Measurements from ENCODE around the gene NFIL3. TPM values are rescaled to one million over a fixed set of nuclear protein-coding genes. Genes with fewer than 3 reads are reported as not detected.

NFIL3 gene
- polyA plus RNA-seq, 1 of the 3 experiments (the other 2 are of a cell fraction), result 9.3 TPM

DNA sequence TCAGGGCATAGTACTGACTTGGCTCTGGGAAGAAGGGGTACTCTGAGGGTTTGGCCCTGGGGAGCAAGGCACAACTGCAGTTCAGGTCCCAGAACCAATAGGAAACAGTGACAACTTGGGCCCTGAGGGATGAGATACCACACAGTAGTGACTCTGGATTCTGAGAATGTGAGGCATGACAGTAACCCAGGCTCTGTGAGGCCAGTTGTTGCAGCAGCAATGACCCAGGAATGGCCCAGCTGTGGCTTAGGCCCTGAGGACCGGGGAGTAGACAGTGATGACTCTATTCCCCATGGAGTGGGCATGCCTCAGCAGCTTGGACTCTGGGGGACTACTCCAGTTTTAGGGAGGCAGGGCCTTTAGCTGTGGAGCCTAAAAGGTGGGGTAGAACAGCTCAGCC, 21.5 kb upstream of the NFIL3 start:
- Histone ChIP-seq H3K9me2 (no peaks in the 10 kb centered on the region), H3K4me1 (ENCODE audit: control insufficient read depth in 1 of 2, insufficient read depth in 2 of 2, low read depth in 1 of 2, low read length in 1 of 2) (no peaks in the 10 kb centered on the region), H3F3A (replicated peaks; ENCODE audit: insufficient read depth) (no peaks in the 10 kb centered on the region), H3K36me3 (replicated peaks in 1 of 2; ENCODE audit: control insufficient read depth in 1 of 2, insufficient read depth in 2 of 2, low read length in 1 of 2) (no peaks in the 10 kb centered on the region), H2AFZ (ENCODE audit: low read depth) (no peak overlapping the region), H3K79me2 (ENCODE audit: insufficient read depth) (no peaks in the 10 kb centered on the region), H3K9ac (no peak overlapping the region), H4K20me1 (ENCODE audit: insufficient read depth) (no peaks in the 10 kb centered on the region), H3K4me2 (no peak overlapping the region), H3K27me3 (ENCODE audit: insufficient read depth) (no peaks in the 10 kb centered on the region), H3K27ac (ENCODE audit: low read depth in 2 of 2, low read length in 1 of 2) (no peak overlapping the region), H3K9me3 (no peaks in the 10 kb centered on the region), H3K4me3 (ENCODE audit: low read depth in 2 of 2, low read length in 1 of 2) (no peak overlapping the region)
- TF ChIP-seq TCF12 (IDR thresholded peaks at IDR 0.05) (no peak), MEF2A (IDR thresholded peaks at IDR 0.05; ENCODE audit: borderline replicate concordance, low read depth) (no peak), GABPA (IDR thresholded peaks at IDR 0.05; ENCODE audit: low read depth) (no peak), FOXJ3 (CRISPR knock-in tag; IDR thresholded peaks at IDR 0.05) (no peak), RFX5 (IDR thresholded peaks at IDR 0.05; ENCODE audit: low read length) (no peak), SMC3 (IDR thresholded peaks at IDR 0.05; ENCODE audit: low read depth, low read length) (no peak), ELF1 (IDR thresholded peaks at IDR 0.05) (no peak)
- ChIA-PET POLR2A (interaction anchor here (0.9 kb wide), 1 partner anchor 21 kb away, joined by 3 read pairs; the partner anchor contains the start of gene NFIL3), CTCF (interaction anchor here (0.8 to 1.1 kb wide), 3 partner anchors 14 to 530 kb away, joined by 3 read pairs; no protein-coding TSS in a partner anchor)
- DNase-seq, result no peak
- WGBS (ENCODE audit: low lambda C conversion rate), result 0% methylated on average over 1 of the region's 1 CpG

DNA sequence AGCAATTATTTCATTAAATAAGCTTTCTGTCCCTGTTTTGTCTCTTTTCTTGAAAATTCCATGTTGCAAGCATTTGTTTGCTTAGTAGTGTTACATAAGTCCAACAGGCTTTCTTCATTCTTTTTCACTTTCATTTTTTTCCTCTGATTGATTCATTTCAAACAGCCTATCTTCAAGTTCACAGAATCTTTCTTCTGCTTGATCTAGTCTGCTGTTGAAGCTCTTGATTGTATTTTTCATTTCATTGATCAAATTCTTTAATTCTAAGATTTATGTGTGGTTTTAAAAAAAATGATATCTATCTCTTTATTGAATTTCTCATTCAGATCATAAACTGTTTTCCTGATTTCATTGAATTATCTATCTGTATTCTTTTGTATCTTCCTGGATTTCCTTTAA, 20.4 kb upstream of the NFIL3 start:
- Histone ChIP-seq H3K9me2 (no peaks in the 10 kb centered on the region), H3K4me1 (ENCODE audit: control insufficient read depth in 1 of 2, insufficient read depth in 2 of 2, low read depth in 1 of 2, low read length in 1 of 2) (no peaks in the 10 kb centered on the region), H3K27me3 (ENCODE audit: insufficient read depth) (no peaks in the 10 kb centered on the region), H3K4me2 (no peak overlapping the region), H3K27ac (ENCODE audit: low read depth in 2 of 2, low read length in 1 of 2) (no peak overlapping the region), H2AFZ (ENCODE audit: low read depth) (no peak overlapping the region), H3F3A (replicated peaks; ENCODE audit: insufficient read depth) (no peaks in the 10 kb centered on the region), H4K20me1 (ENCODE audit: insufficient read depth) (no peaks in the 10 kb centered on the region), H3K9ac (no peak overlapping the region), H3K4me3 (ENCODE audit: low read depth in 2 of 2, low read length in 1 of 2) (no peak overlapping the region), H3K9me3 (no peaks in the 10 kb centered on the region), H3K79me2 (ENCODE audit: insufficient read depth) (no peaks in the 10 kb centered on the region), H3K36me3 (replicated peaks in 1 of 2; ENCODE audit: control insufficient read depth in 1 of 2, insufficient read depth in 2 of 2, low read length in 1 of 2) (no peaks in the 10 kb centered on the region)
- no peak for DNase-seq
- CTCF ChIA-PET, result interaction anchor here (2.3 kb wide), 1 partner anchor 18 kb away, joined by 9 read pairs; no protein-coding TSS in a partner anchor
- POLR2A ChIA-PET, result no interaction called here
- TF ChIP-seq CHD2 (IDR thresholded peaks at IDR 0.05; ENCODE audit: low read length, partially characterized antibody), result no peak
- TF ChIP-seq ELF1 (IDR thresholded peaks at IDR 0.05), result no peak
- no peak for TF ChIP-seq RAD21 (IDR thresholded peaks at IDR 0.05; ENCODE audit: low read length)

DNA sequence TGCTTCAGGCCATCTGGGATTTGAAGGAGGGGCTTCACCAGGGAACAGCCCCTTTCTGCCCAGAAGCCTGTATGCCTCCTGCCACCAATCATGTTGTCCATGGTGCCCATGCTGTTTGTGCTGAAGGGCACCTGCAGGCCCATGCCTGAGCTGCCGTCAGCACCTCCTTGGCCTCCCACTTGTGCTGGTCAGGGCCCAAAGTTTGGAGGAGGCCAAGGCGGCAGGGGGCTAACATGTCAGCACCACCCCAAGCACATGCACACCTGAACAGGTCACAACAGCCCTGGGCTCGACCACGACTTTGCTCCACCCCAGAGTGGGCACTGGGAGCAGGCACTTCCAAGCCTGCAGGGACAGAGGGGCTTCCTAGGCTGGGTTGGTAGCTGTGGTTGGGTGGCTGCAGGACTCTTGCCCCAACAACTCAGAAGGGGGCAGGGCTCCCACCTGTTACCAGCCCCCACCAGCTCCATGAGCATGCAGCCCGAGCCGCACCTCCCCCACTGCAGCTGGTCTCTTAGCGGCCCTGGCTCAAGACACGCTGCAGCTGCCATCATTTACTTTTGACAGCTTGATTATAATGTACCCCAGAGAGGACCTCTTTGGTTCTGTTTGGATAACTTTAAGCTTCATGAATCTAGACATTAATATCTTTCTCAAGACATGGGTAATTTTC, 19.8 kb upstream of the NFIL3 start:
- Histone ChIP-seq H3K4me3 (ENCODE audit: low read depth in 2 of 2, low read length in 1 of 2) (no peak overlapping the region), H3K9me3 (no peaks in the 10 kb centered on the region), H2AFZ (ENCODE audit: low read depth) (no peak overlapping the region), H3K27me3 (ENCODE audit: insufficient read depth) (no peaks in the 10 kb centered on the region), H3K9me2 (no peaks in the 10 kb centered on the region), H3K27ac (ENCODE audit: low read depth in 2 of 2, low read length in 1 of 2) (no peak overlapping the region), H3K79me2 (ENCODE audit: insufficient read depth) (no peaks in the 10 kb centered on the region), H3K4me2 (no peak overlapping the region), H3K9ac (no peak overlapping the region), H3K36me3 (replicated peaks in 1 of 2; ENCODE audit: control insufficient read depth in 1 of 2, insufficient read depth in 2 of 2, low read length in 1 of 2) (no peaks in the 10 kb centered on the region), H3K4me1 (ENCODE audit: control insufficient read depth in 1 of 2, insufficient read depth in 2 of 2, low read depth in 1 of 2, low read length in 1 of 2) (no peaks in the 10 kb centered on the region), H3F3A (replicated peaks; ENCODE audit: insufficient read depth) (no peaks in the 10 kb centered on the region), H4K20me1 (ENCODE audit: insufficient read depth) (no peaks in the 10 kb centered on the region)
- no peak for DNase-seq
- ChIA-PET CTCF (interaction anchor here (0.8 to 2.3 kb wide), 2 partner anchors 10 to 17 kb away, joined by 3 to 9 read pairs; no protein-coding TSS in a partner anchor), POLR2A (no interaction called here)
- WGBS (ENCODE audit: low lambda C conversion rate), result 0% methylated on average over 4 of the region's 8 CpGs
- no peak for TF ChIP-seq MEF2A (IDR thresholded peaks at IDR 0.05; ENCODE audit: borderline replicate concordance, low read depth)
- TF ChIP-seq POLR2AphosphoS5 (IDR thresholded peaks at IDR 0.05; ENCODE audit: low read depth, low read length), result no peak
- TF ChIP-seq TAF1 (IDR thresholded peaks at IDR 0.05; ENCODE audit: borderline replicate concordance, low read depth, low read length), result no peak
- no peak for TF ChIP-seq EP300 (IDR thresholded peaks at IDR 0.05; ENCODE audit: borderline replicate concordance in 1 of 2, low read depth in 1 of 2, low read length in 1 of 2)
- TF ChIP-seq, protein P1, sequence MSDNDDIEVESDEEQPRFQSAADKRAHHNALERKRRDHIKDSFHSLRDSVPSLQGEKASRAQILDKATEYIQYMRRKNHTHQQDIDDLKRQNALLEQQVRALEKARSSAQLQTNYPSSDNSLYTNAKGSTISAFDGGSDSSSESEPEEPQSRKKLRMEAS (IDR thresholded peaks at IDR 0.05; ENCODE audit: low read depth), result no peak
- TF ChIP-seq ELF1 (IDR thresholded peaks at IDR 0.05), result no peak
- no peak for TF ChIP-seq JUND (IDR thresholded peaks at IDR 0.05)
- TF ChIP-seq NFIC (IDR thresholded peaks at IDR 0.05; ENCODE audit: borderline replicate concordance), result no peak
- TF ChIP-seq, protein P2, sequence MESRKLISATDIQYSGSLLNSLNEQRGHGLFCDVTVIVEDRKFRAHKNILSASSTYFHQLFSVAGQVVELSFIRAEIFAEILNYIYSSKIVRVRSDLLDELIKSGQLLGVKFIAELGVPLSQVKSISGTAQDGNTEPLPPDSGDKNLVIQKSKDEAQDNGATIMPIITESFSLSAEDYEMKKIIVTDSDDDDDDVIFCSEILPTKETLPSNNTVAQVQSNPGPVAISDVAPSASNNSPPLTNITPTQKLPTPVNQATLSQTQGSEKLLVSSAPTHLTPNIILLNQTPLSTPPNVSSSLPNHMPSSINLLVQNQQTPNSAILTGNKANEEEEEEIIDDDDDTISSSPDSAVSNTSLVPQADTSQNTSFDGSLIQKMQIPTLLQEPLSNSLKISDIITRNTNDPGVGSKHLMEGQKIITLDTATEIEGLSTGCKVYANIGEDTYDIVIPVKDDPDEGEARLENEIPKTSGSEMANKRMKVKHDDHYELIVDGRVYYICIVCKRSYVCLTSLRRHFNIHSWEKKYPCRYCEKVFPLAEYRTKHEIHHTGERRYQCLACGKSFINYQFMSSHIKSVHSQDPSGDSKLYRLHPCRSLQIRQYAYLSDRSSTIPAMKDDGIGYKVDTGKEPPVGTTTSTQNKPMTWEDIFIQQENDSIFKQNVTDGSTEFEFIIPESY (IDR thresholded peaks at IDR 0.05; ENCODE audit: borderline replicate concordance, low read depth), result no peak
- TF ChIP-seq, protein P3, sequence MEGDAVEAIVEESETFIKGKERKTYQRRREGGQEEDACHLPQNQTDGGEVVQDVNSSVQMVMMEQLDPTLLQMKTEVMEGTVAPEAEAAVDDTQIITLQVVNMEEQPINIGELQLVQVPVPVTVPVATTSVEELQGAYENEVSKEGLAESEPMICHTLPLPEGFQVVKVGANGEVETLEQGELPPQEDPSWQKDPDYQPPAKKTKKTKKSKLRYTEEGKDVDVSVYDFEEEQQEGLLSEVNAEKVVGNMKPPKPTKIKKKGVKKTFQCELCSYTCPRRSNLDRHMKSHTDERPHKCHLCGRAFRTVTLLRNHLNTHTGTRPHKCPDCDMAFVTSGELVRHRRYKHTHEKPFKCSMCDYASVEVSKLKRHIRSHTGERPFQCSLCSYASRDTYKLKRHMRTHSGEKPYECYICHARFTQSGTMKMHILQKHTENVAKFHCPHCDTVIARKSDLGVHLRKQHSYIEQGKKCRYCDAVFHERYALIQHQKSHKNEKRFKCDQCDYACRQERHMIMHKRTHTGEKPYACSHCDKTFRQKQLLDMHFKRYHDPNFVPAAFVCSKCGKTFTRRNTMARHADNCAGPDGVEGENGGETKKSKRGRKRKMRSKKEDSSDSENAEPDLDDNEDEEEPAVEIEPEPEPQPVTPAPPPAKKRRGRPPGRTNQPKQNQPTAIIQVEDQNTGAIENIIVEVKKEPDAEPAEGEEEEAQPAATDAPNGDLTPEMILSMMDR (IDR thresholded peaks at IDR 0.05), result no peak
- no peak for TF ChIP-seq TEAD4 (IDR thresholded peaks at IDR 0.05; ENCODE audit: borderline replicate concordance, insufficient read depth)
- no peak for TF ChIP-seq TCF12 (IDR thresholded peaks at IDR 0.05)
- TF ChIP-seq, protein P4, sequence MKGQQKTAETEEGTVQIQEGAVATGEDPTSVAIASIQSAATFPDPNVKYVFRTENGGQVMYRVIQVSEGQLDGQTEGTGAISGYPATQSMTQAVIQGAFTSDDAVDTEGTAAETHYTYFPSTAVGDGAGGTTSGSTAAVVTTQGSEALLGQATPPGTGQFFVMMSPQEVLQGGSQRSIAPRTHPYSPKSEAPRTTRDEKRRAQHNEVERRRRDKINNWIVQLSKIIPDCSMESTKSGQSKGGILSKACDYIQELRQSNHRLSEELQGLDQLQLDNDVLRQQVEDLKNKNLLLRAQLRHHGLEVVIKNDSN (IDR thresholded peaks at IDR 0.05; ENCODE audit: borderline replicate concordance, low read depth), result no peak

All from SK-N-SH (cell line).